Measurements from ENCODE around the gene VPS54.

VPS54 gene

DNA sequence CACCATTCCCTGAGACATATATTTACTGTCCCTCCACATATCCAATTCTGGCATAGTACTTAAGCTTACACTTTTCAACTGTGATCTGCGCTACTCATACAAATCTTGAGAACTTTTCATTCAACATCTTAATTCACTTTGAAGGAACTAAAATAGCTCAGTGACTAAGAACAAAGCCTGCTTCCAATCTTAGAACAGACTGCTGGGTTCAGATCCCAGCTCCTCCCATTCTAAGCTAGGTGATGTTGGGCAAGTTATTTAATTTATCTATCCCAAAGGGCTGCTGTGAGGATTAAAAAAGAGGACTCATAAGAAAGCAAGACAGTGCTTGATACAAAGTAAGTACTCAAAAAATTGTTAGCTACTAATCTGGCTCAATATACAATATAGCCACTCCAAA lies 119.6 kb downstream of the VPS54 start:
- no peak for DNase-seq

DNA sequence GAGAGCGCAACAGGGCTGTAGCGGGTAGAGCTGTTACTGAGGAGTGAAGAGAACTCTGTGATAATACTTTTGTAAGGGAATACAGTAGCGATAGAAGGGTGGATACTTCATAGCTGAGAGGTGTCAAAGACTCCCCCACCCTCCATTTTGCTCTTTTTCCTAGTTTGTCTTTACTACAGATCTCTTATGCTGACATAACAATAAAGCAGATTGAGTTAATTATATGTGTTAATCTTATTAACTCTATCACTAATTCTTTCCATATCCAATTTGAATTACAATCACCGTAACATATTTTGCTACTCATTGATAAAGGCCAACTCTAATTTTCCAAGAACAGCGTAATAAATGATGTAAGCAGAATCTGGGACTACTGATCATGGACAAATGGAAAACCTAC lies 120.4 kb downstream of the VPS54 start:
- DNase-seq: no peak

DNA sequence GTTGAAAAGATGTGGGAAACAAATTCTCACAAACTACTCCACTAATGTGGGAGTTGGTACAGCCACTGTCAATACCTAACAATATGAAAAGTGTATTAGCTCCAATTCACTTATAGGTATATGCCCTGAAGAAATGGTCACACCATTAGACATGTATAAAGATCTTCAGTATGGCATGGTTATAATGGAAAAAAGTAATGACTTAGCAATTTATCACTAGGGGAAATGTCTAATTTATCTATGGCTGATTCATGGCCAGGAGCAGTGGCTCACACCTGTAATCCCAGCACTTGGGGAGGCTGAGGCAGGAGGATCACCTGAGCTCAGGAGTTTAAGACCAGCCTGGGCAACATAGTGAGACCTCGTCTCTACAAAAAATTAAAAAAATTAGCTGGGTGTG lies 125.1 kb downstream of the VPS54 start:
- no peak for DNase-seq

DNA sequence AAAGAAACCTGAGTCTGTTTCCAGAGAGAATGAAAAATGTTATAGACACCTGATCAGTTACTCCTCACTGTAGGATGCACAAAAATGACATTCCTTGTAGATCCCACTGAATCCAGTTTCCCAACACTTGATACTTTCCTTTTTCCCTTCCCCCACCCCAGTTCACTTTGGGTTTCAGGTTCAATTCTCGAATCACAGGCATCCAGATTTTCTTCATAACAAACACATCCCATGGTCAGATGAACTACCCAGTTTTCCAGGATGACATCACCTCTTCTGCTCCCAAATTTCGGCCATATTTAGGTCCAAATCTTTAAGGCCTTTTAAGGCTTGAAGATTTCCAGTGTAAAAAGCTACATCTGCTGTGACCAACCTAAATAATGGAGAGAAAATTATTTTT lies 126.1 kb downstream of the VPS54 start:
- no peak for DNase-seq

DNA sequence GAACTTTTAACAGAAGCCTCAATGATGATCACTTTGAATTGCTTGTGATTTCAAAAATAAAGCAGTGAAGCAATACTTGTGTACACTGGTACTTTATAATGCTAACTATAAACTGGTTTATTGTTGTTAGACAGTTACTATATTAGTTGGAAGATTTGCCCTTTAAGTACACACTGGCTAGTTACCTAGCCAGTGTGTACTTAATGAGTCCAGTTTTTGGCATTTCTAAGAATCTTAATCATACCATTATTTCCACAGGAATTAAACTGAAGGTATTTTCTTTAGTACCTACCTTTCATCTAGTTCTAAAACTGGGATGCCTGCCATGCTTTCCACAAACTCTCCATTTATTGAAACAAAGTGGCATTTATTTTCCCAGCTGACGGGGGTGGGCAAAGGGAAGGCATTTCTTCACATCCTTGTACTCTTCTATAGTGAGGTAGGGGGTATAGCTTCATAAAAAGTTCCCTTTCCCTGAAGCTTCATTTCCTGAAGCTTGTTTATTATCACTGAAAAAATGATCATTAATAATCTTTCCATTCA lies 127.7 kb downstream of the VPS54 start:
- no peak for DNase-seq

DNA sequence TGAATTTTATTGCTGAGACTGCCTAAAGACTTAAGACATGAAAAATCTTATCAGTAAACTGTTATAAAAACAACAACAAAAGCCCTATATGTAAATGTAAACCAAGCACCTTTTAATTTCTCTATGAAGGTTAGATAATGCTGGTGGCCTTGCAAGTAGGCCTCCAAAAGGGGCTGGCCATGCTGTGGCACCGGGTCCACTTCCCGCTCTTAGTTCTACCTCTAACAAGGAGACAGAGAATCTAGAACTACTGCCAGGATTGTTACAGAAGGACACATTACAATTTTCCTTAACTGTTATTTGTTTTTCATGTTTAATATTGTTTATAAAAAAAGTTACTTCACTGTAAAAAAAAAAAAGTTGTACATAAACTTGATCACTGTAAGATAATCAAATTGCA lies 128.6 kb downstream of the VPS54 start:
- no peak for DNase-seq

DNA sequence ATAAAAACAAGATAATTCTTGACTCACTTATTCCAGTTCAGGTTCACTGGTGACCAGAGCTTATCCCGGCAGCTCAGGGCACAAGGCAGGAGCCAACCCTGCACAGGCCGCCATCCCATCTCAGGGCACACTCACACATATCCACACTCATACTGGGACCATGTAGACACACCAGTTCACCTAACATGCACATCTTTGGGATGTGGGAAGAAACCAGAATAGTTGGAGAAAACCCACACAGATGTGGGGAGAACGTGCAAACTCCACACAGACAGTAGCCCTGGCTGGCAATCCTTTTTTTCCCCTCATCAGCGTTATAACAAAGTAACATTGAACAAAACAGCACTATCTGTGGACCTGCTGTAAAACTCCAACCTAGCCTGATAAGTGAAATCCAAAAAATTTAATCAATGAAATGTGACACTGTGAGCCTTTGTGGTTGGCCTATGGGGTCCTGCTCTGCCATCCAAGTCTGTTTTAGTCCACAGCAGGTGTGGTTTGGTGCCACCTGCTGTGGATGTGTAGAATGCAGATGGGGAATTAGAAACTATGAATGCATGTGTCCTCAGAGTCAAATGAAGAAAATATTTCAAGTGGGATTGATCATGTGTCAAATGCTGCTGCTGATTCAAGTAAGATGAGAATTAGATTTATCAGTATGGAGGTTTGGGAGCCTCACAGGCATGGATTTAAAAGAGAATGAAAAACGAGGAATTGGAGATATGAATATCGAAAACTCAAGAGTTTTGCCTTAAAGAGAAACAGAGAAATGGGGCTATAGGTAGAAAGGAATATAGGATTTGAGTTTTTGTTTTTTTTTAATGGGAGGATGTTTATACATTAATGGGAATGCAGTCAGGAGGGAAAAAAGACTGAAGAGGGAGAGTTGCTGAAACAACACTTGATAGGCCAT lies 130.5 kb downstream of the VPS54 start:
- peak; percentile 58 for DNase-seq

DNA sequence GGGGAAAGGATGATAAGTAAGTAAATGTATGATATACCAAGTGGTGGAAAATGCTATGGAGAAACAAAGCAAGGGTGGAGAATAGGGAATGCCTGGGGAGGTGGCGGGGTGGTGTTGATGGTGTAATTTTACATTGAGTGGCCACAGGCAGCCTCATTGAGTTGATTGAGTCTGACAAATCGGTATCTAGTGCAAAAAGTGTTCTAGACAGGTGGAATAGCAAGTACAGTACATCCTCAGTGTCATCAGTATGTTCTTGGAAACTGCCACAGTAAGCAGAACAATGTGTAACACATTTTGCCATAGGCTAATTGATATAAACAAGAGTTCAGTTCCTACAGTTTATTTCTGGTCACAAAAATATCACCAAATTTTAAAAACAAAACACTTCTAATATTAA lies 131.2 kb downstream of the VPS54 start:
- DNase-seq: no peak

DNA sequence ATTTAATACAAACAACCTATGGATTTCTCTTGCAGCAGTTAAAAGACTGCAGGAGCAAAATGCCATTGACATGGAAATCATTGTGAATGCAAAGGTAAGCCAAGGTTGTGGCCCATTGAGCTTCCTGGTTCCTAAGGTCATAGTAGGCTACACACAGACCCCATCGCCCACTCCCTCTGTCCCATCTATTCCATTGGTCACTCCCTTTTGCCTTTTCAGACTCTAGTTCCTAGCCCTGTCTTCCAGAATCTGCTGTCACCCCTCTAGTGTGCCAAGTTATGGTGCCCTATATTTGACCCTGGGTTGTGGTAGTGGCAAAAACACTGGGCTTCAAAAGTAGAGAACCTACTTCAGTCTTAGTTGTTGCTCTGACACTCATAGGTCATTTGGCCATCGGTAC lies 132.8 kb downstream of the VPS54 start:
- DNase-seq: no peak

DNA sequence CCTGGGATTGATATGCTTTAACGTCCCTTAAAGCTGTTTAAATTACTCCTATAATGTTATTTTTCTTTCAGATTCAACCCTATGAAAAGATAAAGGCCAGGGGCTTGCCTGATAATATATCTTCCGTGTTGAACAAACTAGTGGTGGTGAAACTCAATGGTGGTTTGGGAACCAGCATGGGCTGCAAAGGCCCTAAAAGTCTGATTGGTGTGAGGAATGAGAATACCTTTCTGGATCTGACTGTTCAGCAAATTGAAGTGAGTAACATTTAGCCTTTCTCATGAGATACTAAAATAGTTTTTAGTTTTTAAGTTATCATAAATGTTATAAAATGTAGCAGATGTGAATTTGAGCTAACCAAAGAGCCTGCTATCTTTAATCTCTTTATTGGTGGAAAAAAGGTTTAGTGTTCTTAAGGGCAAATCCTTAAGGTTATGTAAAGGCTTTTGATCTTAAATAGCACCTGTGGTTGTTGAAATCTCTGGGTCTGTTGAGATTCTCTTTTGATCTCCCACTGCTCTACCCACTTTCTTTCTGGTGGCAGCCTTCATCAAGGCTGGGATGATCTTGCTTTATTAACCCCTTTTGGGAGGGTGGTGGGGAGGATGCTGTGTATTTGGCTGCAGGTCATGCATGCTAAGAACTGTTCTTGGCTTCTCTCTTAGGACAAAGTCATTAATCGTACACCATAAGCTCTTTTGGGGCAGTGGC lies 136.7 kb downstream of the VPS54 start:
- no peak for DNase-seq

DNA sequence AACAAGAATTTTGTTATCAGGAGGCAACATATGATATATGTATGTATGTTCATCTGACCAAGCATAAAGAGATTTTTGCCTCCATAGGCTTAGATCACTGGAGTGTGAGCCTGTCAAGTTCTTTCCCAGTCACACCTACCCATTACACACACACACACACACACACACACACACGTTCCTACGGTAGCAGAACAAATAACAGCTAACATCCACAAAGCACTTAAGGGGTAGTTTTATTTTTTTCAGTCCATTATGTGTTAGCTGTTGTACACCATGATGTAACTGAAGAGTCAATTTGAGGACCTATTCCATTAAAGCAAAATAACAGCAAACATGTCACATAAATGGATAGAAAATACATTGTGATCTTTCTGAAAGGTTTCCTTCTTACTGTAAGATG lies 138.0 kb downstream of the VPS54 start:
- DNase-seq: no peak

DNA sequence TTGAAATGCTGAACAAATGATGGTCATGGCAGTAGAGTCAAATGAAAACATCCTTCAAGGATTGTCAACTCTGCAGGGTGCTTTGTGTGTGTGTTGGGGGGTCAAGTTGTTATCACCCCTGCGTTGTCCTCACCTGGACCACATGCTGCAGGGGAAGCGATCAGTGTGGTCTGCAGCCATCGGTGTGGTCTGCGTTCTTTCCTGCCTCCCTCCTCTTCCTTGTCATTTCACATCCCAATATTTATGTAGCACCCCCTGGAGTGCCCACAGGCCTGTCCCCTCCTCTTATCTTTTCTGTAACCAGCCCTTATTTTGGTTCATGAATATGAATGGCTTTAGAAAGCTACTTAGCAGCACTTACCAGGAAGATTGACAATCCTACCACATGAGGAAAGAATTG lies 138.6 kb downstream of the VPS54 start:
- no peak for DNase-seq

DNA sequence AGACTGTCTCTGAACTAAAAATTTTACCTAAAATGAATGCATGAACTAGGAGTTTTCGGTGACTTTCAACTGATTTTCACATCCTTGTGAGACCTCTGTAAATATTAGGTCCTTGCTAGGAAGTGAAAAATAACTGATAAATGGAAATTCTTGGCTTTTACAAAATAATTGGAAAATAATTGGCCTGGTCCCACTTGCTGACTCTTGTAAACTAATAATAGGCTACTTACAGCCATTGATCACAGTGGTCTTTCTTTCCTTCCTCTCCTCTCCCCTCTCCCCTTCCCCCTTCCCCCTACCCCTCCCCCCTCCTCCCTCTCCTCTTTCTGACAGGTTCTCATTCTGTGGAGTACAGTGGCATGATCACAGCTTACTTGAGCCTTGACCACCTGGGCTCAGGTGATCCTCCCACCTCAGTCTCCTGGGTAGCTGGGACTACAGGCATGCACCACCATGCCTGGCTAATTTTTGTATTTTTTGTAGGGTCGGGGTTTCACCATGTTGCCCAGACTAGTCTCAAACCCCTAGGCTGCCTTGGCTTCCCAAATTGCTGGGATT lies 139.3 kb downstream of the VPS54 start:
- DNase-seq: no peak

DNA sequence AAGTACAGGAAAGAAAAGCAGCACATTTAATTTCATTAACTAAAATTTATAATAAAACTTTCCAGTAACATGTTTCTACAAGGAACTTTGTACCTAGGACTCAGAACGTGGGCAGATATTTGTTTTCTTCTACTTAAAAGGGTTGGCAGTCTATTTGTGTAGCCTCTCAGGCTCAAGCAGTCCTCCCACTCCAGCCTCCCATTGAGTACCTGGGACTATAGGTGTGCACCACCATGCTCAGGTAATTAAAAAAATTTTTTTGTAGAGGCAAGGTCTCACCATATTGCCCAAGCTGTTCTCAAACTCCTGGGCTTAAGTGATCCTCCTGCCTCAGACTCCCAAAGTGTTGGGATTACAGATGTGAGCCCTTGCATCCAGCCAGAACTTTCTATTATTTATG lies 140.7 kb downstream of the VPS54 start:
- DNase-seq: no peak

DNA sequence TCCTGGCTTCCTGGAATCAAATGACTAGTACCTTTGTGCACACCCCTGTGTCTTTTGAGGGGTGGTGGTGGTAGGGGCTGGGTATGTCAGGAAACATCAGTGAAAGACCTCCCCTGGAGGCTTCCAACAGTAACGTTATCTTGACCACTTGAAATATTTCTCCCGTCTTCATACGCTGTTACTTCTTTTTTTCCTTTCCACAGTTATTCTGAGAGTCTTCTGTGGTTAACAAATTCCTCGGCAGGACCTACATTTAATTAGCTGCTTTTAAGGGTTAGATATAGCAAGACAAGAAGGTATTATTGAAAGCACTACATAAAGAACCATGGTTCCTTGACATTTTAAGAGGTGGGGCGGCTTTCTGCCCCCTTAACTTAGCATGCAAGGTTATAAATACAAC lies 142.9 kb downstream of the VPS54 start:
- DNase-seq: no peak

DNA sequence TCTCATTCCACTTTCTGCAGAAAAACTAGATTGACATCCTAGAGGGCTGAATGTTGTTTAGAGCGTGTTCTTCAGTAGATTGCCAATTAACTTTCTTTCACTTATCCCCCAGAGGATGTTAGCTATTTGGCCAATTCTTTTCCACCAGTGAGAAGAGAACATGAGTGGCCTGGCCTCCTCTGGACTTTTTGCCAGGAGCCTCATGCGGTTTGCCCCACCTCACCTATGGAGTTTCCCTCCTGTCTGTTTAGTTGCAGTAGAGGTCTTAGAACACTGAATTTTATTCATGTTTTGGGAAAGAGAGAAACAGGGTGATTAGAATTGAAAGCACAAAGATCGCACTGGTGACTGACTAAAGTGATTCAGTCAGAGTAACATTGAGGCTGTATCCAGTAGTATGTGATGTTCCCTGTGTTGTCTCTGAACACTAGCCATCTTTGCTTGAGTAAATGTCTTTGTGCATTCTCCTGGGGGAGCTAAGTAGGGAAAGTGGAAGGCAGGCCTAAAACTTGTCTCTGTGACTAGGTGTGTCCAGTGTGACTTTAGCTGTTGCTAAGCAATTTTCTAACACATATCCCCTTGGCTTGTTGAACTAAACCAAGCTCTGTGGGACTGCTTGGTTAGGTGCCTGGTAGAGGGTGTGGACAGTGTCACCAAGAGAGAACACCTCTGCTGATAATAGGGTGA lies 143.5 kb downstream of the VPS54 start:
- DNase-seq: no peak

DNA sequence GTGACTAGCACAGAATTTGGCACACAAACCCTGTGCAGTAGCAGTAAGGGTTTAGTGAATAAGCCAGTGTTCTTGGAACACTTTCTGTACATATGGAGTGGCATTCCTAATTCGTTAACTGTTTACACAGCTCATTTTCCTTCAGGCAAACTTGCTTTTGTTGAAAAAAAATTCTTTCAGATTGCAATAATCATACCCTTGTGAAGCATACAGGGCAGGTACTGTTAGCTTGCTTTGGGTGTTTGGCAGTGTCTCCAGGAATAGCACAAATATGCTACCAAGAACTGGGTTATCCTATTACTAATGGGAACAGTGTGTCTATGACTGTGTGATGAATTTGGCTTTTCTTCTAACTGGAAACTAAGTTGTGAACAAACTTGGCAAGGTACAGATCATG lies 144.1 kb downstream of the VPS54 start:
- DNase-seq: no peak

DNA sequence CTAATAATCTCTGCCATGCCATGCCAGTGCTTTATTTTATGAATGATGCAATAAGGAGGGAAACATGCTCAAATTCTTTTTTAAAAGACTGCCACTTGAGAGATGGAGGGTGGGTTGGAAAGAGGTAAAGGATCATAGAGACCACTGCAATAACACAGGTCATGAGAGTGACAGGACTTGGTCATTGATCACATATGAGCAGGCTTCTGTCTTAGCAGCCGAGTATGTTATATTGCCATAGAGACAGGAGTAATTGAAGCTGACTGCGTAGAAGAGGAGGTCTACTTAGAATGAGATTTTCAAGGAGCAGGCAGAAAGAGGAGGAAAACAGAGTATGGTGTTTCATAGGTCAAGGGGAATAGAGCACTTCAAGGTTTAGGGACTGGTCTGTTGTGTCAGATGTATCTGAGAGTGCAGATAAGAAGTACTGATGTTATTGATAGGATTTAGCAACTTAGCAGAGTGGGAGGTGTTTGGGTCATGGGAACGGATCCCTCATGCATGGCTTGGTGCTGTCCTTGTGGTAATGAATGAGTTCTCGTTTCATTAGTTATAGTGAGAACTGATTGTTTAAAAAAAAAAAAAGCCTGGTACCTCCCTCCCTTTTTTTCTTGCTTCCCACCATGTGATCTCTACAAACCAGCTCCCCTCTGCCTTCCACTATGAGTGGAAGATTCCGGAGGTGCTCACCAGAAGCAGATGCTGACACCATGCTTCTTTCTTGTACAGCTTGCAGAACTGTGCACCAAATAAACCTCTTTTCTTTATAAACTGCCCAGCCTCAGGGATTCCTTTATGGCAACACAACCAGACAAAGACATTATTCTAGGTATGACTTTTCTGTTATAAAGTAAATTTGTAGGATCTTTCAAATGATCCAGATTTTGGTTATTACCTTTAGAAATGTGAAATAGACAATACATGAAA lies 144.8 kb downstream of the VPS54 start:
- no peak for DNase-seq

DNA sequence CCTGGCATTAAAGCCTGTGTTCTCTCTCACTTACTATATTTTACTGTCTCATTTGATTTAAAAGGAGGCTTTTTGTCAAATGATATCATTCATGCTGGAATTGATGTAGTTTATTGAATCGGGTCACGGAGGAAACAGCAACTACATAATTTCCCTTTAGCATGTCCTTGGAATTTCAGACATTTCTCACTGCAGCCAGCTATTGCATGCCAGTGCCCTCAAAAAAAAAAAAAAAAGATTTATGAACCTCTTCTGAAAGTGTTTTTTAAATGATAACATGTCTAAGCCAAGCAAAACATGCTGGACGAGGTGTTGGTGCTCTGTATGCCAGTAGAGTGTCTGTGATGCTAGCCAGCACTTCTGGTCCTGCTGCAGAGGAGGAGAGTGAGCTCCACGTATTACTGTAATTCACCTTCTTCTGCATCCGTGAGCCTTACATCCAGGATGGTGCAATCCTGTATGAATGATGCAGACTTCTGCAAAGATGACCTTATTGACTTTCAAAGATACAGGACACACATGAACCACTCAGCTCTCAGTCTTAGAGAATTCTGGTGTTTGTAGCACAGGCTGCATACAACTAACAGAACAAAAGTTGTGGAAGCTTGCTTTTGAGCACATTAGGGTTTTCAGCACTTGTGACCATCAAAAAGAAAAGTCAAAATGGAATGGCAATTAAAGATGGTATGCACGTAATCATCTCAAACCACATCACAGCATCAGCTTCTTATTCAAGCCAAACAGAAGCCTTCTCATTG lies 146.5 kb downstream of the VPS54 start:
- DNase-seq: no peak

DNA sequence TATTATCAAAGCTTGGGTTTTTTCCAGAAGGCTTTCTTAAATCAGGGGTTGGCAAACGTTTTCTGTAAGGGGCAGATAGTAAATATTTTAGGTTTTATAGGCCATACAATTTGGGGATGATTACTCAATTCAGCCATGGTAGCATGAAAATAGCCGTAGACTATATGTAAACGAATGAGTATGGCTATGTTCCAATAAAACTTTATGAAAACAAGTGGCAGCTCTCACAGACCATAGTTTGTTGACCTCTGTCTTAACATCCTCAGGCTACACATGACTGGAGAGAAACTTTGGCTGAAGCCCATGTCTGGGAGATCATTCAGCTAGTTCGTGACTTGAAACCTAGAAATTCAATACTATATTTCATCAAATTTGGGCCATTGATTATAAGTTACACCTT lies 147.4 kb downstream of the VPS54 start:
- no peak for DNase-seq

DNA sequence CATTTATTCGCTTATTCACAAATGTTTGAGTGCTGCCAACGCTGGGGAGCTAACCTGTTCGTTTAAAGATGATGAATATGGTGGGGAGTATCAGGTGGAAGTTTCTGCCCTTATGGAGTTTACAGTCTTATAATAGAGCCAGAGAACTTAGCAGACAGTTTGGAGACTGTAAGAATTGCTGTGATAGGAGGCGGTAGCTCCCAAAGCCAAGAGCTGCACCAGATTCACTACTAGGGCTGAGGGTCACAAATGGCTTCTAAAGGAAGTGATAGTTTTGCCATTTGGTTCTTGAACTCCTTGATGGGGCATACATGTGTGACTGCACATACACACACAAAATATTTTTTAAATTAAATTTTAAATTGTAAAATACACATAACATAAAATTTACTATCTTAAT lies 148.5 kb downstream of the VPS54 start:
- DNase-seq: no peak

Data from hematopoietic multipotent progenitor cell treated with erythropoietin and hydrocortisone succinate and interleukin-3 and kit ligand, for 8 days (in vitro differentiated cells).